DOHH2 (cell line): ENCODE measurements around the gene HECA.

Source experiments
- H3F3A ChIP-seq: fragments of 200-600 bp; sonication (generic), shearing (Covaris generic); 2 replicates; pipeline ENCODE4 v1.6.0; 2016; ENCODE audit warnings: antibody characterized with exemption, mild to moderate bottlenecking; ENCODE audit not compliant: control insufficient read depth, insufficient read depth
- H3K27ac ChIP-seq: fragments of 200-600 bp; sonication (generic); 2 replicates; pipeline ENCODE4 v1.5.1; 2014; ENCODE audit warnings: low read depth, mild to moderate bottlenecking, low read length, moderate library complexity
- H3K27me3 ChIP-seq: fragments of 200-600 bp; sonication (generic); 2 replicates; pipeline ENCODE4 v1.6.1; 2014; ENCODE audit warnings: mild to moderate bottlenecking, low read length, mixed read lengths; ENCODE audit not compliant: control insufficient read depth
- H3K36me3 ChIP-seq: fragments of 200-600 bp; sonication (generic); 2 replicates; pipeline ENCODE4 v1.6.1; 2014; ENCODE audit warnings: mild to moderate bottlenecking, low read length, moderate library complexity, mixed read lengths; ENCODE audit not compliant: control insufficient read depth
- H3K4me1 ChIP-seq: fragments of 200-600 bp; sonication (generic); 2 replicates; pipeline ENCODE4 v1.6.1; 2014; ENCODE audit warnings: mild to moderate bottlenecking, low read length, mixed read lengths; ENCODE audit not compliant: control insufficient read depth
- H3K4me2 ChIP-seq: fragments of 200-600 bp; sonication (generic); 2 replicates; pipeline ENCODE4 v1.6.0; 2014; ENCODE audit warnings: mild to moderate bottlenecking, low read length, moderate library complexity
- H3K4me3 ChIP-seq: fragments of 200-600 bp; sonication (generic); 2 replicates; pipeline ENCODE4 v1.5.1; 2014; ENCODE audit warnings: mild to moderate bottlenecking, low read length, mixed read lengths
- H3K79me2 ChIP-seq: fragments of 200-600 bp; sonication (generic); 2 replicates; pipeline ENCODE4 v1.6.1; 2014; ENCODE audit warnings: mild to moderate bottlenecking, low read length, mixed read lengths; ENCODE audit not compliant: control insufficient read depth
- H3K9me2 ChIP-seq: fragments of 200-600 bp; sonication (generic); replicated peaks from 2 replicates; pipeline ENCODE4 v1.6.1; 2014; ENCODE audit warnings: mild to moderate bottlenecking, low read length, mixed read lengths; ENCODE audit not compliant: control insufficient read depth
- H3K9me3 ChIP-seq: fragments of 200-600 bp; sonication (generic); 2 replicates; pipeline ENCODE4 v1.6.1; 2014; ENCODE audit warnings: antibody characterized with exemption, low read length, mixed read lengths; ENCODE audit not compliant: control insufficient read depth, insufficient read depth
- H4K20me1 ChIP-seq: fragments of 200-600 bp; sonication (generic); 2 replicates; pipeline ENCODE4 v1.6.0; 2014; ENCODE audit warnings: low read depth, mild to moderate bottlenecking, antibody characterized with exemption, low read length, moderate library complexity; ENCODE audit not compliant: control insufficient read depth, insufficient read depth
- EZH2phosphoT487 ChIP-seq: fragments of 200-600 bp; sonication (generic); IDR thresholded peaks from 2 replicates; pipeline ENCODE4 v1.6.1; 2017; ENCODE audit warnings: borderline replicate concordance, mild to moderate bottlenecking, antibody characterized with exemption, low read length, moderate library complexity, mixed read lengths
- TF ChIP-seq, protein P1 (sequence below): fragments of 200-600 bp; sonication (generic); IDR thresholded peaks from one replicate; pipeline ENCODE4 v1.5.1; 2014; ENCODE audit warnings: antibody characterized with exemption, mild to moderate bottlenecking, low read depth, low read length; ENCODE audit not compliant: poor library complexity, severe bottlenecking

Gene HECA

DNA sequence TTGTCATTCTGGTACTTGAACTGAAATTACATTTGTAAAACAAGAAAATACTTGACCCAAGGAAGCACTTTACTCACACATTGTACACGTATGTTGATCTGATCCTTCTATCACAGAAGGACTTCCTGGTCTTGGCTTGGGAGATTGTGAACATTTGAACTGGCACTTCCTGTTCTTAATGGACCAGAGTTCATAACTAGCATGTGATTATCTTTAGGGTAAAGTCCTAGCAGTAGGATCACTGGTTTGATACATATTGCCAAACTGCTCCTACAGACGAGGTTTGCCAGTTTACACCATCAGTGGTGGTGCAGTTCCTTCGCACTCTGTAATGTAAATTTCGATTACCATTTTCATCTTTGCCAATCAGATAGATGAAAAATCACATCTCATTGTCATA lies 12.7 kb downstream of the HECA start:
- H3K79me2 ChIP-seq: peaks cover 96% of the 10 kb centered on the region
- no peak overlapping the region for H3K4me2 ChIP-seq
- no peaks in the 10 kb centered on the region for H3K27me3 ChIP-seq
- H4K20me1 ChIP-seq: peaks cover 13% of the 10 kb centered on the region
- H3K27ac ChIP-seq: no peak overlapping the region
- no peaks in the 10 kb centered on the region for H3F3A ChIP-seq
- TF ChIP-seq, protein P1, sequence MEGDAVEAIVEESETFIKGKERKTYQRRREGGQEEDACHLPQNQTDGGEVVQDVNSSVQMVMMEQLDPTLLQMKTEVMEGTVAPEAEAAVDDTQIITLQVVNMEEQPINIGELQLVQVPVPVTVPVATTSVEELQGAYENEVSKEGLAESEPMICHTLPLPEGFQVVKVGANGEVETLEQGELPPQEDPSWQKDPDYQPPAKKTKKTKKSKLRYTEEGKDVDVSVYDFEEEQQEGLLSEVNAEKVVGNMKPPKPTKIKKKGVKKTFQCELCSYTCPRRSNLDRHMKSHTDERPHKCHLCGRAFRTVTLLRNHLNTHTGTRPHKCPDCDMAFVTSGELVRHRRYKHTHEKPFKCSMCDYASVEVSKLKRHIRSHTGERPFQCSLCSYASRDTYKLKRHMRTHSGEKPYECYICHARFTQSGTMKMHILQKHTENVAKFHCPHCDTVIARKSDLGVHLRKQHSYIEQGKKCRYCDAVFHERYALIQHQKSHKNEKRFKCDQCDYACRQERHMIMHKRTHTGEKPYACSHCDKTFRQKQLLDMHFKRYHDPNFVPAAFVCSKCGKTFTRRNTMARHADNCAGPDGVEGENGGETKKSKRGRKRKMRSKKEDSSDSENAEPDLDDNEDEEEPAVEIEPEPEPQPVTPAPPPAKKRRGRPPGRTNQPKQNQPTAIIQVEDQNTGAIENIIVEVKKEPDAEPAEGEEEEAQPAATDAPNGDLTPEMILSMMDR: no peak
- TF ChIP-seq EZH2phosphoT487: no peak
- no peaks in the 10 kb centered on the region; the same call in 1 of the 2 replicates for H3K36me3 ChIP-seq
- no peak overlapping the region for H3K4me3 ChIP-seq
- peaks cover 43% of the 10 kb centered on the region for H3K4me1 ChIP-seq
- H3K9me3 ChIP-seq: no peaks in the 10 kb centered on the region
- H3K9me2 ChIP-seq: no peaks in the 10 kb centered on the region

DNA sequence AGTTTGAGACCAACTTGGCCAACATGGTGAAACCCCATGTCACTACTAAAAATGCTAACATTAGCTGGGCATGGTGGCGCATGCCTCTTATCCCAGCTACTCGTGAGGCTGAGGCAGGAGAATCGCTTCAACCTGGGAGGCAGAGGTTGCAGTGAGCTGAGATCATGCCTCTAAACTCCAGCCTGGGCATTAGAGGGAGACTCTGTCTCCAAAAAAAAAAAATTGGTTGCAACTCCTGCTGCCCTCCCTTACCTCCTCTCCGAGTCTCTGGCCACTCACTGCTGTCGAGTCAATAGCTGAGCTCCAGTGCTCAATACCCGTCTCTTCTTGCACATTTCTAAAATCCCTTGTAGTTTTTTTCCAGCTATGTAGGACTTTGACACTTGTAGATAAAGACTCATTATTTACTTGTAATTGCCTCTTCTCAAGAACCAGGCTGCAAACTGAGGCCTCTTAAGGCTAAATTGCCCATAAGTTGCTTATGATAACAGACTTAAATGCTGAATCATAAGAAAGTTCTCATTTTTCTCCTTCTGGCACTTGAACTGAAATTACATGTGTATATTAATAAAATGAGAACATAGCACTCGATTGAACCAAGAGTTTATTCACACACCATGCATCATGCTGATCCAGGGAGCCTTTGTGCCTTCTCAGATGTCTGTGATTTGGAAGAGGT lies 13.8 kb downstream of the HECA start:
- peaks cover 92% of the 10 kb centered on the region for H3K79me2 ChIP-seq
- H3K4me3 ChIP-seq: no peak overlapping the region
- TF ChIP-seq, protein P1: no peak
- TF ChIP-seq EZH2phosphoT487: no peak
- H3K27me3 ChIP-seq: no peaks in the 10 kb centered on the region
- no peaks in the 10 kb centered on the region for H3K9me3 ChIP-seq
- H3K9me2 ChIP-seq: no peaks in the 10 kb centered on the region
- H3K36me3 ChIP-seq: no peaks in the 10 kb centered on the region; the same call in 1 of the 2 replicates
- H4K20me1 ChIP-seq: peaks cover 13% of the 10 kb centered on the region
- H3K27ac ChIP-seq: no peak overlapping the region
- H3F3A ChIP-seq: no peaks in the 10 kb centered on the region
- H3K4me2 ChIP-seq: no peak overlapping the region
- H3K4me1 ChIP-seq: peaks cover 43% of the 10 kb centered on the region

DNA sequence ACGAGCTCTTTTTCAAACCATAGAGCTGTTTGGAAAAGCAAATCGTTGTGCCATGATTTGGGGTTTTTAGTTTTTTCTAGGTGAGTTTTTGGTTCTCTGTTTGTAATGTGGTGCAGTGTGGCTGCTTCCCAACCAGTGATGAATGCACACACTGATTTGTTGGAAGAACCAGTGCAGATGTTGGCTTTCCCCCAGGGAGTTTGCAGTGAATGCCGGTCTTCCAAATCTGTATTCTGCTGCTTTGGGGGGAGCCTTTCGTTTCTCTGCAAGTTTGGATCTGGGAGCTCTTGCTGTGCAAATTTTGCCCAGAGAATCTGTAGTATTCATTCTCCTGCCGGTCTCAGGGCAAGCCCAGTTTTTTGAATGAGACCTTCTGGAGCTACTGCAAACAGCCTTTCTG lies 14.5 kb downstream of the HECA start:
- H3K79me2 ChIP-seq: peaks cover 92% of the 10 kb centered on the region

More for the DNA sequence above, 14.5 kb downstream of the HECA start:
- Histone ChIP-seq H3K4me3 (no peak overlapping the region), H4K20me1 (peaks cover 13% of the 10 kb centered on the region), H3K9me3 (no peaks in the 10 kb centered on the region), H3F3A (no peaks in the 10 kb centered on the region), H3K36me3 (no peaks in the 10 kb centered on the region; the same call in 1 of the 2 replicates), H3K27me3 (no peaks in the 10 kb centered on the region), H3K4me2 (no peak overlapping the region), H3K9me2 (no peaks in the 10 kb centered on the region), H3K4me1 (peaks cover 37% of the 10 kb centered on the region), H3K27ac (no peak overlapping the region)
- TF ChIP-seq EZH2phosphoT487: no peak
- TF ChIP-seq, protein P1: no peak
